Smooth muscle cell (in vitro differentiated cells): Measurements from ENCODE around the gene ZNF432. TPM values are rescaled to one million over a fixed set of nuclear protein-coding genes. Genes with fewer than 3 reads are reported as not detected.

Experiments used
- DNase-seq: peaks from one replicate; lab custom pipeline; 2025; ENCODE audit not compliant: unreplicated experiment; lab: John Stamatoyannopoulos, UW
- H2AFZ ChIP-seq: fragments of 200-600 bp; sonication (generic); 2 replicates; pipeline ENCODE4 v1.6.0; 2016; ENCODE audit warnings: antibody characterized with exemption, low read depth, mild to moderate bottlenecking
- H3F3A ChIP-seq: fragments of 200-600 bp; sonication (generic); 2 replicates; pipeline ENCODE4 v1.6.0; 2017; ENCODE audit warnings: antibody characterized with exemption, low read depth
- H3K27ac ChIP-seq: fragments of 200-600 bp; sonication (generic); 2 replicates; pipeline ENCODE4 v1.5.1; 2016; ENCODE audit warnings: low read depth, mild to moderate bottlenecking
- H3K27me3 ChIP-seq: fragments of 200-600 bp; sonication (generic); 2 replicates; pipeline ENCODE4 v1.6.1; 2016; ENCODE audit warnings: low read depth, mild to moderate bottlenecking
- H3K36me3 ChIP-seq: fragments of 200-600 bp; sonication (generic); 2 replicates; pipeline ENCODE4 v1.5.1; 2016; ENCODE audit warnings: low read depth
- H3K4me1 ChIP-seq: fragments of 200-600 bp; sonication (generic); 2 replicates; pipeline ENCODE4 v1.5.1; 2016; ENCODE audit warnings: low read depth
- H3K4me2 ChIP-seq: fragments of 200-600 bp; sonication (generic); 2 replicates; pipeline ENCODE4 v1.6.0; 2016; ENCODE audit warnings: mild to moderate bottlenecking
- H3K4me3 ChIP-seq: fragments of 200-600 bp; sonication (generic); 2 replicates; pipeline ENCODE4 v1.5.1; 2016; ENCODE audit warnings: mild to moderate bottlenecking
- H3K79me2 ChIP-seq: fragments of 200-600 bp; sonication (generic); 2 replicates; pipeline ENCODE4 v1.6.0; 2016; ENCODE audit warnings: low read depth, mild to moderate bottlenecking
- H3K9ac ChIP-seq: fragments of 200-600 bp; sonication (generic); 2 replicates; pipeline ENCODE4 v1.6.0; 2016; ENCODE audit warnings: low read depth
- H3K9me3 ChIP-seq: fragments of 200-600 bp; sonication (generic); replicated peaks from 2 replicates; pipeline ENCODE4 v1.5.1; 2016; ENCODE audit warnings: low read depth
- H4K20me1 ChIP-seq: fragments of 200-600 bp; sonication (generic); 2 replicates; pipeline ENCODE4 v1.6.0; 2016; ENCODE audit warnings: low read depth
- WGBS: methylation state at CpG from one replicate; pipeline ENCODE4 v1.1.7; 2016; ENCODE audit warnings: low lambda C conversion rate; 5-methylcytosine and 5-hydroxymethylcytosine counted together
- polyA plus RNA-seq: library from polyadenylated mRNA; unstranded; fragments of >200 nt; fragmentation: Nextera tagmentation; extraction: Ambion mirVana; gene quantifications from 2 replicates; pipeline ENCODE4 v1.2.1, GENCODE V29; 2016
- total RNA-seq: library from RNA; depleted of rRNA; stranded (reverse); fragments of >200 nt; gene quantifications from 2 replicates; pipeline ENCODE4 v1.2.3, GENCODE V29; 2014
- TF ChIP-seq, protein P1 (sequence below): fragments of 200-600 bp; sonication (generic); IDR thresholded peaks from 2 replicates; pipeline ENCODE4 v1.5.1; 2017; ENCODE audit warnings: borderline replicate concordance, mild to moderate bottlenecking, antibody characterized with exemption; ENCODE audit not compliant: insufficient read depth, poor library complexity, severe bottlenecking

The ZNF432 gene
- total and polyA plus RNA-seq, 2 experiments from 2014 or later: 4.2 to 18.3 TPM

GRCh38 chr19:52094526-52095130 is 46.0 kb upstream of the ZNF432 start:
- no peaks in the 10 kb centered on the region for H3F3A ChIP-seq
- peaks cover 56% of the 10 kb centered on the region for H3K79me2 ChIP-seq
- H2AFZ ChIP-seq: peak overlapping the region; percentile 53
- H3K27me3 ChIP-seq: no peaks in the 10 kb centered on the region
- peaks cover 18% of the 10 kb centered on the region for H4K20me1 ChIP-seq
- peaks cover 6% of the 10 kb centered on the region for H3K4me1 ChIP-seq
- H3K9ac ChIP-seq: peak overlapping the region; percentile 68
- TF ChIP-seq, protein P1, sequence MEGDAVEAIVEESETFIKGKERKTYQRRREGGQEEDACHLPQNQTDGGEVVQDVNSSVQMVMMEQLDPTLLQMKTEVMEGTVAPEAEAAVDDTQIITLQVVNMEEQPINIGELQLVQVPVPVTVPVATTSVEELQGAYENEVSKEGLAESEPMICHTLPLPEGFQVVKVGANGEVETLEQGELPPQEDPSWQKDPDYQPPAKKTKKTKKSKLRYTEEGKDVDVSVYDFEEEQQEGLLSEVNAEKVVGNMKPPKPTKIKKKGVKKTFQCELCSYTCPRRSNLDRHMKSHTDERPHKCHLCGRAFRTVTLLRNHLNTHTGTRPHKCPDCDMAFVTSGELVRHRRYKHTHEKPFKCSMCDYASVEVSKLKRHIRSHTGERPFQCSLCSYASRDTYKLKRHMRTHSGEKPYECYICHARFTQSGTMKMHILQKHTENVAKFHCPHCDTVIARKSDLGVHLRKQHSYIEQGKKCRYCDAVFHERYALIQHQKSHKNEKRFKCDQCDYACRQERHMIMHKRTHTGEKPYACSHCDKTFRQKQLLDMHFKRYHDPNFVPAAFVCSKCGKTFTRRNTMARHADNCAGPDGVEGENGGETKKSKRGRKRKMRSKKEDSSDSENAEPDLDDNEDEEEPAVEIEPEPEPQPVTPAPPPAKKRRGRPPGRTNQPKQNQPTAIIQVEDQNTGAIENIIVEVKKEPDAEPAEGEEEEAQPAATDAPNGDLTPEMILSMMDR: no peak
- no peaks in the 10 kb centered on the region for H3K9me3 ChIP-seq
- DNase-seq: no peak
- H3K27ac ChIP-seq: peak overlapping the region; percentile 60
- H3K4me3 ChIP-seq: peak overlapping the region; percentile 79
- H3K4me2 ChIP-seq: peak overlapping the region; percentile 94
- peaks cover 23% of the 10 kb centered on the region for H3K36me3 ChIP-seq
- WGBS: 5% methylated on average over 12 of the region's 12 CpGs

GRCh38 chr19:52086481-52086880 is 37.8 kb upstream of the ZNF432 start:
- Histone ChIP-seq H3K27me3 (no peaks in the 10 kb centered on the region), H2AFZ (no peak overlapping the region), H3K9me3 (peaks cover 8% of the 10 kb centered on the region), H3K27ac (no peak overlapping the region), H4K20me1 (peaks cover 9% of the 10 kb centered on the region), H3K79me2 (peaks cover 39% of the 10 kb centered on the region), H3K36me3 (peaks cover 75% of the 10 kb centered on the region), H3F3A (no peaks in the 10 kb centered on the region), H3K4me2 (no peak overlapping the region), H3K4me3 (no peak overlapping the region), H3K9ac (no peak overlapping the region), H3K4me1 (no peaks in the 10 kb centered on the region)
- no peak for DNase-seq
- TF ChIP-seq, protein P1: no peak

- Histone ChIP-seq H4K20me1 (no peaks in the 10 kb centered on the region), H3K4me3 (no peak overlapping the region), H3F3A (no peaks in the 10 kb centered on the region), H3K4me2 (no peak overlapping the region), H3K9ac (no peak overlapping the region), H3K4me1 (no peaks in the 10 kb centered on the region), H3K9me3 (peaks cover 89% of the 10 kb centered on the region), H2AFZ (no peak overlapping the region), H3K36me3 (peaks cover 97% of the 10 kb centered on the region), H3K27ac (no peak overlapping the region), H3K27me3 (no peaks in the 10 kb centered on the region), H3K79me2 (peaks cover 33% of the 10 kb centered on the region)
- DNase-seq: no peak
- 95% methylated on average over 5 of the region's 5 CpGs for WGBS
- TF ChIP-seq, protein P1: no peak
Measured at GRCh38 chr19:52070496-52070895, 21.9 kb upstream of the ZNF432 start.

- H3K9me3 ChIP-seq: peaks cover 89% of the 10 kb centered on the region
Measured at GRCh38 chr19:52069653-52070052, 21.0 kb upstream of the ZNF432 start.

More at GRCh38 chr19:52069653-52070052, 21.0 kb upstream of the ZNF432 start:
- H3K27ac ChIP-seq: no peak overlapping the region
- H3K79me2 ChIP-seq: peaks cover 32% of the 10 kb centered on the region
- H3K9ac ChIP-seq: no peak overlapping the region
- no peaks in the 10 kb centered on the region for H3F3A ChIP-seq
- H3K4me1 ChIP-seq: no peaks in the 10 kb centered on the region
- no peaks in the 10 kb centered on the region for H3K27me3 ChIP-seq
- TF ChIP-seq, protein P1: no peak
- no peak overlapping the region for H3K4me3 ChIP-seq
- H3K4me2 ChIP-seq: no peak overlapping the region
- 92% methylated on average over 2 of the region's 2 CpGs for WGBS
- DNase-seq: no peak
- H4K20me1 ChIP-seq: no peaks in the 10 kb centered on the region
- H3K36me3 ChIP-seq: peaks cover 97% of the 10 kb centered on the region
- H2AFZ ChIP-seq: no peak overlapping the region
